Medulla oblongata (tissue), 1 donor: Measurements from ENCODE around the gene SEMA3G.

Experiments
- DNase-seq: peaks from one replicate; pipeline ENCODE4 v3.0.0-alpha.2; 2015; ENCODE audit errors: extremely low spot score

Gene SEMA3G

DNA sequence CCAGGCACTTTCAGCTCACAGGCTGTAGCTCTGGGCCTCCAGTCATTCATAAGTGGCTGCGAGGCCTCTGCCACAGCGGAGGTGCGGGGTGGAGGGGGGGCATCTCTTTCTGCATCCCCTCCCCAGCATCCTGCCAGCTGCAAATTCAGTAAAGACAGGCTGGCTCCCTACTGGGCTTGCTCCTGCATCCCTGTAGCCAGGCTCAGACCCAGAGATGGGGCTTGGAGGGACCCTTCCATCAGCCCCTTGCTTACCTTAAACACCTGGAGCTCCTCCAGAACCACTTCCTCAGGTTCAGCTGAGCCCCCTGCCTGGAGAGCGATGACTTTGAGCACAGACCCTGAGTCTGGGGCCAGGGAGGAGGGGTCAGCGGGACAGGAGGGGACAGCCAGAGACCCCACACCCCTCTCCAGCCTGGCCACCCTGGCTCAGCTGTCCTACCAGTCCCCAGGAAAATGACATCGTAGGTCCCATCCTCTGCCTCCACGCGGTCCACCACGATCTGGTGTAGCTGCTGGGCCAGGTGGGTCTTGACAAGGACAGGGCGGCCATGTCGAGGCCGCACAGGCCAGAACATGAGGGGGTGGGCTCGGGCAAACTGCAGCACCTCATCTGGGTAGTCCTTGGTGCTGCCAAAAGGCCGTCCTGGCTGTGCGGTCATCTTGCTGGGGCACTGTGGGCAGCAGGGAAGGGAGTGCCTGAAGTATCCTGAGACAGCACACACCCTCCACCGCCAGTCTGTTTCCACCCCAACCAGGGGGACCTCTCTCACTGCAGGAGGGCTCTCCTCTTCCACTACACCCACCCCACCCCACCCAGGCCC is 5.3 kb downstream of the SEMA3G start:
- no peak for DNase-seq

DNA sequence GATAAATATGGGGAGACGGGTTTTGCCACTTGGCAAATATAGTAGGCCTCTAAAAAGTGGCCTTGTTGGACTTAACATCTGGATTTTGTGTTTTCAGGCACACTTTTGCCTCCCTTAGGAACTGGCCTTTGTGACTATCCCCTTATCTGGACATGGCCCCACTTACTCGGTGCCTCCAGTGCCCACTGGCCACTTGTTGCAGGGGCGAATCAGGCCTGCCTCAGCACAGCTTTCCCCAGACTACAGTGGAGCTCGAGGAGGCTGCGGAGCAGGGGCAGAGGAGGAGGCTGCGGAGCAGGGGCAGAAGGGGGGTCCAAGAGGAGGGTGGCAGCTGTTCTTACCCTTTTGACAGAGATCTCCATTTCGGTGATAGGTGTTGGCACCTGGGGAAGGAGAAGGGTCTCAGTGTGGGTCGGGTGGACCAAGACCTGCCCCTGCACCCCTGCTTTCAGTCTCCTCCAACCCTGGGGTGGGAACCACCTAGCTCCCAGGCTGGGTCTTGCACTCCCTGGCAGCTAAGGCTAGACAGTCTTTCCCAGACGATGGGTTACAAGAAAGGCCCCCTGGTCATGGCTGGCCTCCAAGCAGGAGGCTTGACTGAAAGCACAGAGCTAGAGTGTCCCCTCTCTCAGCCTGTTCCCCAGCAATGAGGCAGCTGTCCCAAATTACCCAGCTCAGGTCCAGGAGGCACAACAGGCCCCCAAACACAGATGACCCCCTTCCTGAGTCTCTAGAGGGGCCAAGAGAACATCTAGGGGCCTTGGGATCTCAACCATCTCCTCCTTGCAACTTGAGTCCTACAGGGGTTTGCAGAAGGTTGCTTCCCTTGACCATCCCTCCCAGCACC is 6.1 kb downstream of the SEMA3G start:
- DNase-seq = no peak

GRCh38 chr3:52438104-52438376 is 6.9 kb downstream of the SEMA3G start:
- no peak for DNase-seq

- no peak for DNase-seq
Measured at GRCh38 chr3:52437326-52438103, 7.4 kb downstream of the SEMA3G start.

DNA sequence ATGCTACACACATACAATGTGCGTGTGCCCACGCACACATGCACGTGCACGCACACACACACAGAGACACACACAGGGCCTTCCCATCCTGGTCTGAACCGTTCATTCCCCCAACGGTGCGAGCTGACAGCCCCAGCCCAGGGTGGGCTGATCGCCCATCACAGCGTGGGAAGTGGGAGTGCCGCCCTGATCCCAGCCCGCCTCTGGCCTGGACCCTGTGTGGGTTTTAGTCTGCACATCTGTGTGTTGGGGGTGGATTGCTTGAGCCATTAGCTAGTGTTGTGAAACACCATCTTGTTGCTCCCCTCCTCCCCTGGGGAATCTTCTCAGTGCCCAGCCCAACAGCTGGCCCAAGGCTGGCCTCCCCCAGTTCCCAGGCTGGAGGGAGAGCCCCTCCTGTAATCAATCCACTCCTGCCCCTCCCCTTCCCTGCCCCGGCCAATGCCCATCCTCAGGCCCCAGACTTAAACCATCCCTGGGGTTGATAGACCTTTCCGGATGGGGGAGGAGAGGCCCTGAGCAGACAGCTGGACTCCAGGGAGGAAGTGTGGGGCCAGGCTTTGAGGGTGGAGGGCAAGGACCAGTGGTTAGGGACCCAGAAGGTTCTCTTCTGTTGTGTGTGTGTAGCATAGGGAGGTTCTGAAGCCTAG is 8.3 kb downstream of the SEMA3G start:
- no peak for DNase-seq

- no peak for DNase-seq
Measured at GRCh38 chr3:52435246-52436101, 9.4 kb downstream of the SEMA3G start.

GRCh38 chr3:52434491-52435115 is 10.3 kb downstream of the SEMA3G start:
- DNase-seq = no peak

DNA sequence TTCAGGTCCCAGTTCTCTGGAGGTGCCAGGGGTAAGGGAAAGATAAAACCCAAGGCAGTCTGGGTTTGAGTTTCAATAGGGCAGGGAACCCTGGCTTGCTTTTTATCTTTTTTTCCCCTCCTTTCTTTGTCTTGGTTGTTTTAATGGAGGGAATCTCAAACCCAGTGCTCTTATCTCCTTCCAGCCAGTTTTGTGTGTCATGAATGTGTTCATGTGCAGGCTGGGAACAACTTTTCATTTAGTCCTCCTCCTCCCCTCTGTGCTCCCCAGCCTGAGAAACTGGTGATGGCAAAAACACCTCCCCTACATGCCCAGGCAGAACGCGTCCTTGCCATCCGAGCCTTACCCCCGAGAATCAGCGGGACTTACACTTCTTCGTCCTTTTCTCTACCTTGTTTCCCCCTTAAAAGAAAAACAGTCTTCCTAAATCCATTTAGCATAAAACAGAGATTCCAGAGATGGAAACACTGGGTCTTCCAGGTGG is 10.9 kb downstream of the SEMA3G start:
- DNase-seq = no peak

DNA sequence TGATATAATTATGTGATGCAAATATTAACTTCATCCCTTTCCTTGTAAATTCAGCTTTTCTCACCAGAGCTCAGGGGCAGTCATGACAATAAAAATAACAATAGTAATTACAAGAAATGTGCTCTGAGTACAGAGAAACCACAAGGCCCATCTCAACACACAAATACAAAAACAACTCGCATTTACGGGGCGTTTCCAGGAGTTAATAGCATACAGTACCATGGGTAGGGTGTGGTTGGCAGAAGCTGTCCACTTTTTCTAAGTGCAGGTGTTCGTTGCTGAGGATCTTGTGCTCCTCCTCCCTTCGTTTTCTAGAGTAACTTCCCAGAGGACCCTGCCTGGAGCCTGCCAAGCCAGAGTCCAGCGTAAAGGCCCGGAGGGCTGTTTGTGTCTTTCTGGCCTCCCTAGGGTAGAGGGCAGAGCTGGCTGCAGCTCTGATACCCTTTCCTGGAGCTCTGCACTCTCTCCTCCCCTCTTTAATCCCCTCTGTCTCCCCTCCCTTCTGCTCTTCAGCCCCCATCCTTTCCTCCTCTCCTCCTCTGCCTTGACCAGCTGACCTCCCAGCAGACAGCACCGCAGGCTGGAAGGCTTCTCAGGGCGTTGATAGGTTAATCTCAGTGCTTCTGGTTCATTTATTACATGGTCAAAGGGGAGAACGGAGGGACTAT is 11.4 kb downstream of the SEMA3G start:
- DNase-seq = no peak

GRCh38 chr3:52432691-52433141 is 12.2 kb downstream of the SEMA3G start:
- no peak for DNase-seq

GRCh38 chr3:52432225-52432624 is 12.7 kb downstream of the SEMA3G start:
- DNase-seq = no peak

GRCh38 chr3:52431459-52432223 is 13.3 kb downstream of the SEMA3G start:
- DNase-seq = no peak

DNA sequence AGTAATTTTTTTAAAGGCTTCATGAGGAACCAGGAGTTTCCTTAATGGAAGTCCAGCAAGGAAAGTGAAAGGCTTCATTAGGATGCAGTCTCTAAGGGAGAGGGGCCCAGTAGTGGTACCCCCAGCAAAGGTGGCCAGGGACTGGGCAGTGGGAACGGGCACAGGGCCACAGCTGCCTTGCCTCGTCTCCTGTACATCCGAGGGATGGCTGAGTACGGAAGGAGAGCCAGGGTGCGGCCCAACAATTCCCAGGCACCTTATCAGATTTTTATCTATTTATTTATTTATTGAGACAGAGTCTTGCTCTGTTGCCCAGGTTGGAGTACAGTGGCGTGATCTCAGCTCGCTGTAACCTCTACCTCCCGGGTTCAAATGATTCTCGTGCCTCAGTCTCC is 14.5 kb downstream of the SEMA3G start:
- DNase-seq = no peak

GRCh38 chr3:52429779-52430415 is 15.0 kb downstream of the SEMA3G start:
- DNase-seq = peak; percentile 16

- no peak for DNase-seq
Measured at GRCh38 chr3:52429031-52429430, 15.9 kb downstream of the SEMA3G start.

DNA sequence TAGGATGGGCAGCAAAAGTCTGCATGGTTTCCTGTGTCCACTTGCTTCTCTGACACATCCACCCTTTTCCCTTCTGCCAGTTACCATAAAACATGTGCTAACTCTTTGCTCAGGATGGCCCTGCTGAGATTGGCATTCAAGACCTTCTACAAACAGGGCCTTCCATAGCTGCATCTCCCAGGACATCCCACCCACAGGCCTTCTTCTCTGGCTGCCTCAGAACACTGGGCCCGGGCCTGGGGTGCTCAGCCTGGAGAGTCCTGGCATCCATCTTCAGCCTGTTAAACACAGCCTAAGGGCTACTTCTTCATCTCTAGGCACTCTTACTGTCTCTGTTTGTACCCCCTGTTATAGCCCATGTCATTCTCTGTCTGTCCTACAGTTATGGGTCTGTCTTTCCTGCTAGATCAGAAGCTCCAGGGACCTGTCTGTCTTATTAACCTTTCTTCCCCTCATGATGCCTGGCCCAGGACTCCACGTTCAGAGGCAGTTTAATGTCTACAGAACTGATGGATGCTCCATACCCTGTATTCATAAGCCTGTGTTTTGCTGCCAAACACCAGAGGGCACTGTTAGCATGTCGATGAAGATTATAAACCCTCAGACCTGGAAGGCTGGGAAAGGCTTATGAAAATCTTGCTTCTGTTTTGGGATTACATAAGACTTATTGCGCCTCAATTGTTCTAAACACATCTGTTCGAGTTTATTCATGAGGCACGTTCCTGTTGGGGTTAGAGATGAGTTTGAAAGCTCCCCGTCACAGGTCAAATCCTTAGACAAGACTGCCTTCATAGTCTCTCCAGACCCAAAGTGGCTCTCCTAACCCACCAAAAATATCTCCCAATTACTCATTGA is 16.5 kb downstream of the SEMA3G start:
- DNase-seq = peak; percentile 92

DNA sequence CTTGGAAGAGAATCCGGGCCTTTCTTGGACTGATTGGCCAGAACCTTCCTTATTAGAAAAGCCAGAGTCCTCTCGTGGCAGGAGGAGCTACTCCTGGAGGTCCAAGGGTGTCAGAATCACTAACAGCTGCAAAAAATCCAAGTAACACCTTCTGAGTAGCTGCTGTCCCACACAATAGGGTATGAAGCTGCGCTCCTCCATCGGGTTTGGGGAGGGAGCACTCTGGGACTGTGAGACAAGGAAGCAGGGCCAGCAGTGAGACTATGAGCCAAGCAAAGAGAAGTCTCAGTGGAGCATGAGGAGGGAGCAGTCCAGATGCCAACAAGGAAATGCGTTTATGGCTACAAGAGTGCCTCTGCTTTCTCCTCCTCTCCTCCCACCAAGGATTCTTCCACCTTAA is 21.7 kb downstream of the SEMA3G start:
- DNase-seq = no peak
